A673 (cell line): ENCODE data around the gene KCNQ1. TPM values are rescaled to one million over a fixed set of nuclear protein-coding genes. Genes with fewer than 3 reads are reported as not detected.

Source experiments
- BruUV-seq: library from RNA; stranded (reverse); fragments of 400-500 nt; replicated peaks from 2 replicates; lab custom pipeline; 2021; lab: Mats Ljungman, UMichigan
- CTCF ChIA-PET: fragments of 300-600 bp; sonication (Branson Sonifier 250); formaldehyde crosslinking; loops from one replicate; lab custom pipeline; 2022; ENCODE audit warnings: antibody characterized with exemption; lab: Charles Lee
- POLR2A ChIA-PET: fragments of 300-600 bp; sonication (Branson Sonifier 250); formaldehyde crosslinking; loops from one replicate; lab custom pipeline; 2022; ENCODE audit warnings: antibody characterized with exemption; ENCODE audit not compliant: low non-redundant PET; lab: Charles Lee
- DNase-seq: peaks from one replicate; pipeline ENCODE4 v3.0.0-alpha.2; 2015; ENCODE audit warnings: low spot score
- H3K27ac ChIP-seq: fragments of 200-600 bp; sonication (generic); 2 replicates; pipeline ENCODE4 v1.5.1; 2016; ENCODE audit warnings: mixed run types, low read depth, mild to moderate bottlenecking, mixed read lengths, antibody characterized with exemption, low read length; ENCODE audit not compliant: poor library complexity, severe bottlenecking
- H3K27me3 ChIP-seq: fragments of 200-600 bp; sonication (generic); replicated peaks from 2 replicates; pipeline ENCODE4 v1.6.1; 2017; ENCODE audit warnings: mixed run types, low read depth, mild to moderate bottlenecking, mixed read lengths, antibody characterized with exemption, low read length; ENCODE audit not compliant: insufficient read depth, poor library complexity
- H3K36me3 ChIP-seq: fragments of 200-600 bp; sonication (generic); 2 replicates; pipeline ENCODE4 v1.6.1; 2016; ENCODE audit warnings: mixed run types, mild to moderate bottlenecking, mixed read lengths, antibody characterized with exemption, low read length; ENCODE audit not compliant: insufficient read depth, poor library complexity, severe bottlenecking
- H3K4me1 ChIP-seq: fragments of 200-600 bp; sonication (generic); 2 replicates; pipeline ENCODE4 v1.6.1; 2017; ENCODE audit warnings: mixed run types, mild to moderate bottlenecking, mixed read lengths, antibody characterized with exemption, low read length; ENCODE audit not compliant: insufficient read depth, poor library complexity, severe bottlenecking
- H3K4me3 ChIP-seq: fragments of 200-600 bp; sonication (generic); 2 replicates; pipeline ENCODE4 v1.5.1; 2016; ENCODE audit warnings: low read depth, mixed run types, mild to moderate bottlenecking, mixed read lengths, low read length; ENCODE audit not compliant: poor library complexity, severe bottlenecking
- H3K9me3 ChIP-seq: fragments of 200-600 bp; sonication (generic); 2 replicates; pipeline ENCODE4 v1.6.1; 2016; ENCODE audit warnings: mixed run types, low read depth, mild to moderate bottlenecking, mixed read lengths, antibody characterized with exemption, low read length; ENCODE audit not compliant: poor library complexity, severe bottlenecking
- CTCF ChIP-seq: fragments of 300-800, 200-600 bp; sonication (generic); conservative IDR thresholded peaks from 2 replicates; pipeline ENCODE4 v1.5.1; 2017; ENCODE audit warnings: low read depth, mild to moderate bottlenecking, antibody characterized with exemption, low read length, moderate library complexity, mixed read lengths
- EZH2 ChIP-seq: fragments of 200-600 bp; sonication (generic); IDR thresholded peaks from 2 replicates; pipeline ENCODE4 v1.6.1; 2017; ENCODE audit warnings: borderline replicate concordance, low read depth, mild to moderate bottlenecking, mixed read lengths, antibody characterized with exemption, low read length; ENCODE audit not compliant: poor library complexity, severe bottlenecking
- intact Hi-C: fragments of 100-400 bp; cut with micrococcal nuclease; formaldehyde crosslinking; loops from one replicate; pipeline ENCODE4 v1.10.0; 2022; ENCODE audit not compliant: unreplicated experiment
- total RNA-seq: library from RNA; stranded (reverse); gene quantifications from 2 replicates; pipeline ENCODE4 v1.2.3, GENCODE V29; 2021

The KCNQ1 gene
- total RNA-seq, 1 experiment from 2014 or later: not detected

- CTCF ChIA-PET: no interaction called here
- no peak for DNase-seq
- POLR2A ChIA-PET: no interaction called here
- no peak for TF ChIP-seq CTCF
- no peak for TF ChIP-seq EZH2
- Histone ChIP-seq H3K27me3 (no peaks in the 10 kb centered on the region), H3K36me3 (no peaks in the 10 kb centered on the region), H3K4me3 (no peak overlapping the region), H3K4me1 (no peaks in the 10 kb centered on the region), H3K27ac (no peak overlapping the region), H3K9me3 (no peaks in the 10 kb centered on the region)
- intact Hi-C loops: no loop called here
- no TSS peak for BruUV-seq
Observed at GRCh38 chr11:2459016-2459725, 14.4 kb downstream of the KCNQ1 start.

GRCh38 chr11:2459796-2460531 is 15.2 kb downstream of the KCNQ1 start:
- ChIA-PET POLR2A (no interaction called here), CTCF (no interaction called here)
- no peak overlapping the region for H3K4me3 ChIP-seq
- H3K27me3 ChIP-seq: no peaks in the 10 kb centered on the region
- intact Hi-C loops: no loop called here
- H3K9me3 ChIP-seq: no peaks in the 10 kb centered on the region
- TF ChIP-seq CTCF (no peak), EZH2 (no peak)
- no peak for DNase-seq
- H3K27ac ChIP-seq: no peak overlapping the region
- H3K4me1 ChIP-seq: no peaks in the 10 kb centered on the region
- BruUV-seq: no TSS peak
- no peaks in the 10 kb centered on the region for H3K36me3 ChIP-seq

- no TSS peak for BruUV-seq
- H3K36me3 ChIP-seq: no peaks in the 10 kb centered on the region
- POLR2A ChIA-PET: no interaction called here
- no peak overlapping the region for H3K4me3 ChIP-seq
- CTCF ChIA-PET: no interaction called here
- DNase-seq: no peak
- TF ChIP-seq EZH2: no peak
- TF ChIP-seq CTCF: no peak
- no peak overlapping the region for H3K27ac ChIP-seq
- H3K4me1 ChIP-seq: no peaks in the 10 kb centered on the region
- H3K27me3 ChIP-seq: no peaks in the 10 kb centered on the region
- no peaks in the 10 kb centered on the region for H3K9me3 ChIP-seq
- intact Hi-C loops: no loop called here
Observed at GRCh38 chr11:2460540-2461252, 15.9 kb downstream of the KCNQ1 start.
